Measurements from ENCODE around the gene SLX4IP.

The SLX4IP gene

GRCh38 chr20:10661261-10661660, 226.2 kb downstream of the SLX4IP start:
- TF ChIP-seq MYC (IDR thresholded peaks at IDR 0.05; ENCODE audit: low read depth, low read length), result no peak
- TF ChIP-seq POLR2A (IDR thresholded peaks at IDR 0.05; ENCODE audit: extremely low read depth, insufficient read length), result no peak
- TF ChIP-seq MAX (IDR thresholded peaks at IDR 0.05; ENCODE audit: low read depth, low read length), result no peak
- no peak for TF ChIP-seq CTCF (IDR thresholded peaks at IDR 0.05; ENCODE audit: low read depth, low read length)
- no peak overlapping the region for H3K4me3 ChIP-seq (ENCODE audit: low read depth, low read length)
- no peak for DNase-seq (ENCODE audit: low read depth)

DNA sequence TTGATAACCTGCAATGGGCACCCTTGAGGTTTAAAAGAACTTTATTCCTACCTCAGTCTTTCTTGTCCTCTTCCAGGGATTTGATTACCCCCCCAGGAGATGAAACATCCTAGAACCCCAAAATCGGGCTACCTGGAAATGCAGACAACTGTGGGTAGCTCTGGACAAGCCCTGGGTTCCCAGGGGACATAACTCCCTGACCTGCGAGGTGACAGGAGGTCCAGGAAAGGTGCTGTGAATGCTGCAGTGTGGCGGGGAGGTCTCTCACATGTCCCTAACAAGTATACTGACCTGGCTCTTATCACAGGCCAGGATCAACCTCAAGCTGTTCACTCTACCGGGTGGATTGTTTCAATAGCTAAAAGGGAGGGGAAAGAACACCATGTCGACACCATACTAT, 227.0 kb downstream of the SLX4IP start:
- no peak overlapping the region for H3K4me3 ChIP-seq (ENCODE audit: low read depth, low read length)
- TF ChIP-seq CTCF (IDR thresholded peaks at IDR 0.05; ENCODE audit: low read depth, low read length) (no peak), POLR2A (IDR thresholded peaks at IDR 0.05; ENCODE audit: extremely low read depth, insufficient read length) (no peak), MAX (IDR thresholded peaks at IDR 0.05; ENCODE audit: low read depth, low read length) (no peak), MYC (IDR thresholded peaks at IDR 0.05; ENCODE audit: low read depth, low read length) (no peak)
- DNase-seq (ENCODE audit: low read depth), result no peak

DNA sequence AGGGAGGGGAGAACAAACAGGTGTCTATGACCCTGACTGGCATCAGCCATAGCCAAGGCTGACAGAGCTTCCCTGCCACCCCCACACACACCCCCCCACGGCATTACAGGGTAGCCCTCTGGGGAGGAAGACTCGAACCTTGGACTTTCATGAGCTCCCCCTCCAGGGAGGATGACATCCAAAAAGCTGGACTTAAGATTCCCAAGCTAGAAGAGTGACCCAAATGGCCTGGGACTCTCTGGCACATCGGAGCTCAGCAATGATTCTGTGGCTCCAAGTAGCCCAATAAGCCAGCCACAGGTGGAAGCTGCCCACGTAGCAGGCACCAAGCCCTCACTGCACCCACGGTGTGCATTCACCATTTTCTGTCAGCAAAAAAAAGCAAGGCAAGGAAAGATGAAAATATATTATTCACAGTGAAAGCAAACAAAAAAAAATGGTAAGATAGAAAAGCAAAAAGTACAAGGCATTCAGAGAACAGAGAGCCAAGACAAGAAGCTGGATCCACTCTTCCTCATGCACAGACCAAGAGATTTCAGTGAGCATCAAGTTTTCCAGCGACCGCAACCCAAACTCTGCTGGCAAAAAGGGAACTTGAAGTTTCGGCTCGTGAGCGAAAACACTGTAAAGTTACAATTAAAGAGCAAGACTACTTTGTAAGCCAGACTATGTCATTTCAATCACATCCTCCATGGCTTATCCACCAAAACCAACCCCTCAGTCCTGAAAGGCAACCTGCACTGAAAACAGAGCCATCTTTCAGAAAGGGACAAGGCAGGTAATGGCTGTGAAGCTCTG, 227.8 kb downstream of the SLX4IP start:
- no peak for DNase-seq (ENCODE audit: low read depth)
- TF ChIP-seq MYC (IDR thresholded peaks at IDR 0.05; ENCODE audit: low read depth, low read length), result no peak
- TF ChIP-seq CTCF (IDR thresholded peaks at IDR 0.05; ENCODE audit: low read depth, low read length), result no peak
- no peak for TF ChIP-seq POLR2A (IDR thresholded peaks at IDR 0.05; ENCODE audit: extremely low read depth, insufficient read length)
- TF ChIP-seq MAX (IDR thresholded peaks at IDR 0.05; ENCODE audit: low read depth, low read length), result no peak
- no peak overlapping the region for H3K4me3 ChIP-seq (ENCODE audit: low read depth, low read length)

DNA sequence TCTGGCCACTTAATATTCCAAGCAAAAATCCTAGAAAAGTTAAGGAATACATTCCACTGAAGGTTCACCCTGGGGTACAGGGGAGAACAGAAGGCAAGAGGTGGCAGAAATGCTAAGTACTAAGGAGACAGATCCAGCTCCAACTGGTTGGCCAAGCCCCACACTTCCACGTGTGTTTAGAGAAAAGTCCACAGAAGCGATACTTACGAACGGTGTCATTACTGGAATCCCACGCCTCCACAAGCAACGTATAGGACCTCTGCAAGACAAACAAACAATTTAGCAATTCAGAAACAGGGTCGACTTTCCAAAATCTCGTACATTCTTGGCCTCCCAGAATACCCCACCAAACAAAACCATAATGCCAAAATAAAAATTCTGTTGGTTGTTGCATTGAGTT, 228.7 kb downstream of the SLX4IP start:
- TF ChIP-seq CTCF (IDR thresholded peaks at IDR 0.05; ENCODE audit: low read depth, low read length) (no peak), MAX (IDR thresholded peaks at IDR 0.05; ENCODE audit: low read depth, low read length) (no peak), MYC (IDR thresholded peaks at IDR 0.05; ENCODE audit: low read depth, low read length) (no peak), POLR2A (IDR thresholded peaks at IDR 0.05; ENCODE audit: extremely low read depth, insufficient read length) (no peak)

GRCh38 chr20:10665027-10665561, 230.0 kb downstream of the SLX4IP start:
- no peak for TF ChIP-seq POLR2A (IDR thresholded peaks at IDR 0.05; ENCODE audit: extremely low read depth, insufficient read length)
- TF ChIP-seq CTCF (IDR thresholded peaks at IDR 0.05; ENCODE audit: low read depth, low read length), result no peak
- TF ChIP-seq MAX (IDR thresholded peaks at IDR 0.05; ENCODE audit: low read depth, low read length), result no peak
- TF ChIP-seq MYC (IDR thresholded peaks at IDR 0.05; ENCODE audit: low read depth, low read length), result no peak
- no peak for DNase-seq (ENCODE audit: low read depth)
- H3K4me3 ChIP-seq (ENCODE audit: low read depth, low read length), result no peak overlapping the region

More for the DNA sequence above, 228.7 kb downstream of the SLX4IP start:
- H3K4me3 ChIP-seq (ENCODE audit: low read depth, low read length), result no peak overlapping the region
- no peak for DNase-seq (ENCODE audit: low read depth)
